Lung (tissue), 12 donors: Measurements from ENCODE around the gene FAM20B. TPM values are rescaled to one million over a fixed set of nuclear protein-coding genes. Genes with fewer than 3 reads are reported as not detected.
"Not testable (repeated sequence)": the region's sequence is repeated elsewhere in the genome, so short reads cannot be mapped to it uniquely, and the experiment has no call there.

ENCODE experiments used
- ATAC-seq: fragments of 200-7000 bp; cut with Tn5 transposase; one replicate; pipeline ENCODE4 v1.9.1; 2020; ENCODE audit warnings: moderate number of reproducible peaks; ENCODE audit not compliant: insufficient read depth, low FRiP score
- DNase-seq, 3 donors: peaks; one replicate each; pipeline ENCODE4 v3.0.0-alpha.2; 2013 to 2017
- H3K27ac ChIP-seq, 2 donors: one replicate each; pipeline ENCODE4 v1.5.1; 2013; ENCODE audit warnings: mild to moderate bottlenecking in 2 of 2, moderate library complexity in 2 of 2, control low read depth in 1 of 2, inconsistent platforms in 1 of 2, low read depth in 1 of 2, low read length in 1 of 2
- H3K27me3 ChIP-seq, 3 donors: one replicate each; pipeline ENCODE4 v1.5.1; 2013; ENCODE audit warnings: low read length in 2 of 3; ENCODE audit not compliant: control insufficient read depth in 3 of 3, insufficient read depth in 3 of 3
- H3K36me3 ChIP-seq, 4 donors: one replicate each; pipeline ENCODE4 v1.5.1; 2013; ENCODE audit warnings: low read length in 4 of 4, mild to moderate bottlenecking in 1 of 4, moderate library complexity in 1 of 4; ENCODE audit not compliant: control insufficient read depth in 4 of 4, insufficient read depth in 4 of 4
- H3K4me1 ChIP-seq, 5 donors: one replicate each; pipeline ENCODE4 v1.5.1; 2013; ENCODE audit warnings: low read length in 5 of 5, mild to moderate bottlenecking in 2 of 5, moderate library complexity in 1 of 5; ENCODE audit not compliant: control insufficient read depth in 5 of 5, insufficient read depth in 5 of 5
- H3K4me3 ChIP-seq: one replicate; pipeline ENCODE4 v1.5.1; 2013; ENCODE audit warnings: mild to moderate bottlenecking, control low read depth, moderate library complexity
- H3K9ac ChIP-seq, 2 donors: one replicate each; pipeline ENCODE4 v1.5.1; 2013; ENCODE audit warnings: low read length in 2 of 2, control low read depth in 1 of 2; ENCODE audit not compliant: insufficient read depth in 1 of 2
- H3K9me3 ChIP-seq, 4 donors: one replicate each; pipeline ENCODE4 v1.5.1; 2013; ENCODE audit warnings: low read length in 3 of 4, mild to moderate bottlenecking in 1 of 4, moderate library complexity in 1 of 4; ENCODE audit not compliant: control insufficient read depth in 4 of 4, insufficient read depth in 3 of 4
- WGBS, 2 donors: extraction: QIAGEN DNeasy Blood & Tissue Kit; methylation state at CpG; one replicate each; pipeline ENCODE4 v1.1.7; 2013; 5-methylcytosine and 5-hydroxymethylcytosine counted together
- polyA plus RNA-seq, 2 donors: library from polyadenylated mRNA; stranded (reverse); fragments of 200-250 nt; gene quantifications; one replicate each; pipeline ENCODE4 v1.2.1, GENCODE V29; 2013
- total RNA-seq, 2 donors: library from RNA; depleted of rRNA in 1 of 2; stranded (reverse); fragments of >200 nt in 1 of 2; gene quantifications; one replicate each; pipeline ENCODE4 v1.2.1, GENCODE V29; 2014 to 2021
- TF ChIP-seq, protein P1 (sequence below): IDR thresholded peaks from 2 replicates; pipeline ENCODE4 v1.5.1; 2012; ENCODE audit warnings: mild to moderate bottlenecking; ENCODE audit errors: control extremely low read depth, extremely low read depth
- donor health status: control.
- donor health status: control.
- donor health status: Bipolar disorder and iron deficiency.
- donor health status: healthy.
- donor health status: DM: yes; HTN: yes; CAD: no.

Gene FAM20B
- total and polyA plus RNA-seq, 4 donors = 7.9 to 35.8 (median 19.0) TPM

DNA sequence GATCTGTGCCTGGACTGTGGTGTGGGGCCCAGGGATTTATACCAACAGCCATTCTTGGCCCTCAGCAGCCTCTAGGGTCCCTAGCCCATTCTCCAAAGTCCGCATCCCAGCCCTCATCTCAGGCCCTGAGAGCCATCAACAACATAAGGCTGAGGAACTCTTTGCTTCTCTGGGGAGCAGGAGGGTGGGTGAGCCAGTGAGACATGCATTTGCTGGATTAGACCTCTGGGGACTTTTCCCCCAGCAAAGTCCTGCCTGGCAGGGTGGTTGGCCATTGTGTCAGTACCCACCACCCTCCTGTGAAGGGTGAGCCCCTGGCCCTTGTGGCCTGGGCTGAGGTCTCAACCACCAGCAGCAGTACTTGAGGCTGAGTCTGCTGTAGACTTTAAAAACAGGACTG is 24.2 kb upstream of the FAM20B start:
- Histone ChIP-seq H3K9ac (no peak overlapping the region), H3K4me3 (no peak overlapping the region), H3K27ac (no peak overlapping the region), H3K27me3 (no peaks in the 10 kb centered on the region), H3K36me3 (no peaks in the 10 kb centered on the region), H3K4me1 (peaks cover 0 to 6% (median 0%) of the 10 kb centered on the region in 5 donors), H3K9me3 (no peaks in the 10 kb centered on the region)
- no peak for ATAC-seq
- WGBS, 2 donors = 93 to 95% methylated on average over 1 of the region's 1 CpG
- TF ChIP-seq, protein P1, sequence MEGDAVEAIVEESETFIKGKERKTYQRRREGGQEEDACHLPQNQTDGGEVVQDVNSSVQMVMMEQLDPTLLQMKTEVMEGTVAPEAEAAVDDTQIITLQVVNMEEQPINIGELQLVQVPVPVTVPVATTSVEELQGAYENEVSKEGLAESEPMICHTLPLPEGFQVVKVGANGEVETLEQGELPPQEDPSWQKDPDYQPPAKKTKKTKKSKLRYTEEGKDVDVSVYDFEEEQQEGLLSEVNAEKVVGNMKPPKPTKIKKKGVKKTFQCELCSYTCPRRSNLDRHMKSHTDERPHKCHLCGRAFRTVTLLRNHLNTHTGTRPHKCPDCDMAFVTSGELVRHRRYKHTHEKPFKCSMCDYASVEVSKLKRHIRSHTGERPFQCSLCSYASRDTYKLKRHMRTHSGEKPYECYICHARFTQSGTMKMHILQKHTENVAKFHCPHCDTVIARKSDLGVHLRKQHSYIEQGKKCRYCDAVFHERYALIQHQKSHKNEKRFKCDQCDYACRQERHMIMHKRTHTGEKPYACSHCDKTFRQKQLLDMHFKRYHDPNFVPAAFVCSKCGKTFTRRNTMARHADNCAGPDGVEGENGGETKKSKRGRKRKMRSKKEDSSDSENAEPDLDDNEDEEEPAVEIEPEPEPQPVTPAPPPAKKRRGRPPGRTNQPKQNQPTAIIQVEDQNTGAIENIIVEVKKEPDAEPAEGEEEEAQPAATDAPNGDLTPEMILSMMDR = no peak
- no peak for DNase-seq

DNA sequence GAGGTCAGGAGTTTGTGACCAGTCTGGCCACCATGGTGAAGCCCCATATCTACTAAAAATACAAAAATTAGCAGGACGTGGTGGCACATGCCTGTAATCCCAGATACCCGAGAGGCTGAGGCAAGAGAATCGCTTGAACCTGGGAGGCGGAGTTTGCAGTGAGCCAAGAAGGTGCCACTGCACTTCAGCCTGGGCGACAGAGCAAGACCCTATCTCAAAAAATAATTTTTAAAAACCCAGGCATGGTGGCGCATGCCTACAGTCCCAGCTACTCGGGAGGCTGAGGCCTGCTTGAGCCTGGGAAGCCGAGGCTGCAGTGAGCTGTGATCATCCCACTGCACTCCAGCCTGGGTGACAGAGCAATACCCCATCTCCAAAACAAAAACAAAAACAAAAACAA is 23.6 kb upstream of the FAM20B start:
- not testable (repeated sequence) for DNase-seq, H3K4me1 ChIP-seq, ATAC-seq, H3K9ac ChIP-seq, H3K36me3 ChIP-seq, H3K27ac ChIP-seq, H3K9me3 ChIP-seq, H3K27me3 ChIP-seq, H3K4me3 ChIP-seq
- WGBS, 2 donors = 91% methylated on average over 8 of the region's 8 CpGs

DNA sequence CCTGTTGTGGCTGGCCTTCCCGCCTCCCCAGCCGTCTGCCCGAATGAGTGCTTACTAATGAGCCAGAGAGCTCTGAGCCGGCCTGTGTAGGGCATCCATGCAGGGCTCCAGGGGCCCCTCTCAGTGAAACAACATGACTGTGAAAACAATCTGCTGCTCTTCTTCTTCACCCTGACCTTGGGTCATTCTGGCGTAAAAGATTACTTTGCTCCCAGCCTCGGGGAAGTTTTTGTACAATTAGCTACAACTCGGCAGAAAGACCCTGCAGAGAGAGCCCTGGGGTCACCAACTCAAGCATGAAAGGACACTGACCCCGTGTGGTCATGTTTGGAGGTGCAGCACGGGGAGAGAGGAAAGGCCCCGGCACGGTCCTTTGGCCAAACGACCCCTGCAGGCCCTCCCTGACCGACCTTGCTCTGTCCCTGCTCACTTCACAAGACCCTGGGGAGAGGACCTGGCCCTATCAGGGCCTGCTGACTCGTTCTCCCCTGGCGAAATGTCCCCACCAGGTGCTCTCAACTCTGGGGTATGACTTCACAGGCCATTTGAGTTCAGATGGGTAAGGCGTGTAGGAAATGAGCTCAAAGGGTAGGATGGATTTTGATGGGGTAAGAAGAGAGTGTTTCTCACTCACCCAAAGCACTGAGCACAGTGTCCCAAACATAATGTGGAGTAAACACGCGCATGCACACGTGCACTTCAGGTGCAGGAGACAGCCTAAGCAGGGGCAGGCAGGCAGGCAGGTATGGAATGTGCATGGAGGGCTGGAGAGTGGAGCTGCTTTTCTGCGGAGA is 22.9 kb upstream of the FAM20B start:
- H3K4me1 ChIP-seq = peaks cover 0 to 6% (median 0%) of the 10 kb centered on the region in 5 donors
- no peak overlapping the region for H3K27ac ChIP-seq
- 26 to 33% methylated on average over 20 of the region's 20 CpGs for WGBS, 2 donors
- no peaks in the 10 kb centered on the region for H3K9me3 ChIP-seq
- TF ChIP-seq, protein P1 = peak; percentile 75
- no peaks in the 10 kb centered on the region for H3K36me3 ChIP-seq
- ATAC-seq (peak; percentile 84), DNase-seq (peak; percentile 84 to 87 (median 85))
- H3K4me3 ChIP-seq = no peak overlapping the region
- no peaks in the 10 kb centered on the region for H3K27me3 ChIP-seq
- H3K9ac ChIP-seq = no peak overlapping the region

DNA sequence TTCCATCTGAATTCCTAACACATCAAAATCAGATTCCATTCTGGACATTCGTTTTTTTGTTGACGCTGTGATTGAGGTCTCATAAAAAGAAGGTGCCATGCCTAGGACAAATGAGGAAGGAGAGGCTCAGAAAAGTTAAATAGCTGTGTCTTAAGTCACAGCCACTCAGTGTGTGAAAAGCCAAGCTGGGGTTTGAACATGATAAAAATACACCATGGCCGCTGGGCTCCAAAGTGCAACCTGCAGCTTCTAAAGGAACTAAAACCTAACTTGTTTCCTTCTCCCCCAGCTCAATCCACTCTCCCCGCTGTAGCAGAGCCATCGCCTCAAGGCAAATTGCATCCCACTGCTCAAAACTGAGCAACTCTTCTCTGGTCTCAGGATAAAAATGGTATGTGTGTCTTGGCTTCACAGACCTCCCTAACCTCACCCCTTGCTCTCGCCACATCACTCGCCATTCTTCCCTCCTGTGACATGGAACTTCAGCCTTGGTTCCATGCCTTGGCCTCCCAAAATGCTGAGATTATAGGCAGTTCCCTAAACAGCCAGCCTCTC is 22.1 kb upstream of the FAM20B start:
- Histone ChIP-seq H3K27ac (no peak overlapping the region), H3K27me3 (no peaks in the 10 kb centered on the region), H3K4me3 (no peak overlapping the region), H3K9me3 (no peaks in the 10 kb centered on the region), H3K36me3 (no peaks in the 10 kb centered on the region), H3K4me1 (peaks cover 0 to 6% (median 0%) of the 10 kb centered on the region in 5 donors), H3K9ac (no peak overlapping the region)
- ATAC-seq (no peak), DNase-seq (no peak)
- 86 to 93% methylated on average over 7 of the region's 7 CpGs for WGBS, 2 donors
- TF ChIP-seq, protein P1 = no peak
